ENCODE results near the gene COL13A1.

COL13A1 gene

DNA sequence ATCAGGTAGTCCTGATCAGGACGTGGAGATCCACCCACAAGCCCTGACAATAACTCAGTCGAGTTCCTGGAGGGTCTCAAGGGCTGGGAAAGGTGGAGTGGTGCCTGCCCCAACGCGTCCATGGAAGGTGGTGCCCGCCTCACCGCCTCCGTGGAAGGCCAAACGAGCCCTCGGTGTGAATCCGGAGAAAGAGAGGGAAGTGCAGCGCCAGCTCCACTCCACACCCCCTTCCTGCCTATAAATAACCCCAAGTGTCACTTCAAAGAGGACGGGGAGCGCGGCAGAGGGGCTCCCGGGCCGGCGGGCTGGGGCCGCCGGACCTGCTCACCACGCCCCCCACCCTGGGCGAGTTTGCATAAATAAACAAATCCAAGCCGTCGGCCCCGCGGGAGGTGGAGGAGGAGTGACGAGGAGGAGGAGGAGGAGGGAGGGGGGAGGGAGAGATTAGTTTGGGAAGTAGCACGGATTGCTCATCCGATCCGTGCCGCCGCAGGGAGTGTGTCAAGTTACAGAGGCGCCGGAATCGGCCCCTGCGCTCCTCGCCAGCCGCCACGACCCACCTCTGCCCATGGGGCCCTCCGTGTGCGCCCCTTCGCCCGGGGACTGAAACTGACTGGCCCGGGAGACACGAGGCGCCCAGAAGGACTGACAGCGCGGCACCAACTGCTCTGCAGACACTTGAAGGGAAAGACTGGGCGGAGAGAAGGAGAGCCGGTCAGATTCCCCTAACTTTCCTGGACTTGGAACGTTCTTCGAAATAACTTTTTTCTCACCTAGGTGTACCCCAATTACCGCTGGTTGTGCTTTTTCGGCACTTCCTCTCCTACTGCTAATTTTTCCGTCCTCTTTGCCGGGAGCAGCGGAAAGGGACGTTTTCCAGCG lies at the start of gene COL13A1:
Gene COL13A1, plus strand, starts transcription at position 473 of the 882 bp plus-strand sequence. CDS start 518 bp downstream, outside the sequence.
- DNase-seq: peak; percentile 70

DNA sequence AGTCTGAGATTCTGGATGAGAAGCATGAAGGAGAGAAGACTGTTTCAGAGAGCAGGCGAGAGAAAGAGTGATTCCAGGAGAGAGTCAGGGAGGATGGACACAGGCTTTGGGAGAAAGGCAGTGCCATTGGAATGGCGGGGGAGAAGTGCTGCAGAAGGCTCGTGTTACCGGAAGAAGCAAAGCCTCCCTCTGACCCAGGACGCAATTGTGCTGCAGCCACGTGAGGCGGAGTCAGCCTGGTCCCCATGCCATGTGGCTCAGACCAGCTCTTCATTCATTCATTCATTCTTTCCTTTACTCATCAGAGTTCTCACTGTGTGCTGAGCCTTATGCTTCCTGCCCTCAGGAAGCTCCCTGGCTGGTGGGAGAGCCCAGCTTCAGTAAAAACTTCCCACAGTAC lies 49.2 kb upstream of the COL13A1 start:
- DNase-seq: no peak

DNA sequence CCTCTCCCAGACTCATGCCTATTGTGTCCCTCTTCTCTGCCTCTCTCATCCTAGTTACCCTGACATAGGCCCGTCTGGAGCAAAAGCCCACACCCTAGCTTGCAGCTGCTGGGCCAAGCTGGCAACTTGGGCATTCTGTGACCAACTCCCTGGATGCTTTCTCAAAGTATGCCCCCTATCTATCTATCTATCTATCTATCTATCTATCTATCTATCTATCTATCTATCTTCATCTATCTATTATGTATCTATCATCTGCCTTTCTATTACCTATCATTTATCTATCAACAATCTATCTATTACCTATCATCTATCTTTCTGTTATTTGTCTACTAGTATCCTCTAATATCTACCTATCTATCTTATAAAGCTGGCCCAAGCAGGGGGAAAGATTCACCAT lies 45.4 kb upstream of the COL13A1 start:
- no peak for DNase-seq

DNA sequence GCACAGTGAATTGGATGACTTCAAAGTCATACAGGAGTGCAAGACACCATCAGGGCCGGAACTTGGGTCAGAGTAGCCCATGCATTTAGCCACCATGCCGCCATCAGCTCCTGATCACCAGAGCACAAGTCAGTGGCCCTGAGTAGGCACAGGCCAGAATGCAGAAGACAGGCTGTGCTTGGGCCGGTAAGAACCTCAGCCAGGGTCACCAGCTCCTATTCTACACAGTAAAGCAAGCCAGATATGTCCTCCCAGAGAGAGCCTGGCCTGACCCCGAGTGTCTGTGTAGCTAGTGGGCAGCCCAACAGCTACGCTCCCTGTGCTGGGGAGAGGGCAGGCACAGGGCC lies 44.5 kb upstream of the COL13A1 start:
- DNase-seq: no peak

DNA sequence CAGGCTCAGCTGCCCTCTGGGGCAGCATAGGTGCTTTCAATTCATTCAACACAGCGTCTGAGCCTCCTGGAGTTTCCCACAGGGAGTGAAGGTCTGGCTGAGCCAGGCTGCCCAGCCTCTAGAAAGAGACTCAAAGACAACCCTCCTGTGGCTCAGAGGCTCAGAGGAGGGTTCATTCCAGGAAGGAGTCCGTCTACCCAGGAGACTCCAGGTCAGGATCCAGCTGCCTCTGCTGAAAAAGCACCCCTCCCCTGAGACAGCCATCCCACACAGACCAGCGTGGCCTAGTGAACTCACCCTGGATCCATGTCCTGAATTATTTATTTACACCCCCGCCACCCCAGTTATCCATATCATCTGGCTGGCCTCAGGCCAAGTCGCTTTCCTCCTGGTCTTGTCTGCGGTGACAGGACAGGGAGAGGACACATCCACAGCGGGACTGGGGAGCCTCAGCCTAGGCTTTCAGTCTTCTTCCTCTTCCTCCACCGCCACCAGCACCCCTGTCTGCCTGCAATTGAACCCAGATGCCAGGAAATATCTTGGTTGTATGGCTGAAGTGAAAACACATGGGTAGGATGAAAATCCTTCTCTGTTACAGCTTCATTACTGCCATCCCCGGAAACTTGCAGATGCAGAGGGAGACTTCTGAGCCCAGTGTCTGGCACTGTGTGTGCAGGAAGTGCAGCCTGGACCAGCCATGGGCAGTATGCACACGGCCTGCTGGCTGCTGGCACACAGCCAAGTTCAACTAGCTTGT lies 44.0 kb upstream of the COL13A1 start:
- DNase-seq: peak; percentile 88

DNA sequence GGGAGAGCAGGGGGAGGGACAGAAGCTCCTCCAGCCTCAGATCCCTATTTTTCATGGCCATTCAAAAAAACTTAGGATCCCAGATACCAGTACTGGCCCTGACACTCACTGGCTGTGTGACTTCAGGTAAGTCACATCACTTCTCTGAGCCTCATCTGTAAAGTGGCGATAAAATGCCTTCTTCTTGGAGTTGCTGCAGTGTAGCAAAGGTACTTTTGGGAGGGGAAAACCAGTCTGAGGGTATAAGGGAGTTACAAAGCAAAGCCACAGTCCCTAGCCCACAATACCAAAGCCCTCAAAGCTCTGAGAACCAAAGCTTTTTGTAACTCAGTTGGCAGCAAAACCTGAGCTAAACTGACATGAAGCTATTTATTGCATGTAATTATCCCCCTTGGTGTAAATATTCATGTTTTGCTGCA lies 43.4 kb upstream of the COL13A1 start:
- DNase-seq: no peak

DNA sequence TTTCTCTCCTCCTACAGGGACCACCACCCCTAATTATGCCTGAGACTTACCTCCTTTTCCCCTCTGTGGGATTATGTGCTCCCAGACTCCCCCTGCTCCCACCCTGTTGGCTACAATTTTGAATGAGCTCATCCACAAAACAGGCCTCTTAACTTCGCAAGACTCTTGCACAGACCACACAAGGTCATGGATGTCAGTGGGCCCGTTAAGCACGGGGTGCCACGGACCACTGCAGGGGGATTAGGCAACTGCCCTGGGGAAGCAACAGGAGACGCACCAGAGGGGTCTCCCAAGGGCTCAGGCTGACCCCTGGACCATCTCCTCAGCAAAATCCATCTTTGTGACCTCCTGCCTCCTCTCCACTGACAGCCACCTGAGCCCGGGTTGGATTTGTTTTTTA lies 42.1 kb upstream of the COL13A1 start:
- DNase-seq: peak; percentile 36

DNA sequence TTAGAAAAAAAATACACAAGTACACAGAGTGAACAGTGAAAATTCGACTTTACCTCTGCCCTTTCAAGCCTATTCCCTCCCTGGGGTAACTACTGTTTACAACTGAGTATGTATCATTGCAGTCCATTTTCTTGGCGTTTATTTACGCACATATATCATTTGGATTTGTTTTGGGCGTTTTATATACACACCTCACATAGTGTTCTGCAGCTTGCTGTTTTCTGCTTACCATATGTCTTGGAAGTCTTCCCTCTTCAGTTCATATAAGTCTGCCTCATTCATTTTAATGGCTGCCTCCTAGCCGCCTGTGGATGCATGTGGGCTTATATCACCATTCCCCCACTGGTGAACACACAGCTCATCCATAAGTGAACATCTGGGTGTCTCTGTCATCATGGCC lies 41.6 kb upstream of the COL13A1 start:
- DNase-seq: peak; percentile 57

DNA sequence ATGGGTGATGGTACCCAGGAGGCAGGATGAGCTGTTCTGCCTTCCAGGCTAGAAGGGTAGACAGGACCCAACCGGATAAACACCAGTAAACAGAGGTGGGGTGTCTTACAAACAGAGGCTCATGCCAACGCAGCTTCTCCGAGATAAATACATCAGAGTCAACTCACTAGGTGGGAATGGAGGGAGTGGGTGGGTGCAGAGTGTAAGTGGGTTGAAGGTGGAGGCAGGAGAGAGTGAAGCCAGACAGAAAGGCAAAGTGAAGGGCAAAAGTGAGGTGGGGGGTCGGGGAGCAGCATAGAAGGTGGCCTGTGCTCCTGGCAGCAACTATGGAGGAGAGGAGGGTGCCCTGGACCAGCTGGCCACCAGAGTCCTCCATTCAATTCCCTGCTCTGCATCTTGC lies 40.4 kb upstream of the COL13A1 start:
- no peak for DNase-seq

DNA sequence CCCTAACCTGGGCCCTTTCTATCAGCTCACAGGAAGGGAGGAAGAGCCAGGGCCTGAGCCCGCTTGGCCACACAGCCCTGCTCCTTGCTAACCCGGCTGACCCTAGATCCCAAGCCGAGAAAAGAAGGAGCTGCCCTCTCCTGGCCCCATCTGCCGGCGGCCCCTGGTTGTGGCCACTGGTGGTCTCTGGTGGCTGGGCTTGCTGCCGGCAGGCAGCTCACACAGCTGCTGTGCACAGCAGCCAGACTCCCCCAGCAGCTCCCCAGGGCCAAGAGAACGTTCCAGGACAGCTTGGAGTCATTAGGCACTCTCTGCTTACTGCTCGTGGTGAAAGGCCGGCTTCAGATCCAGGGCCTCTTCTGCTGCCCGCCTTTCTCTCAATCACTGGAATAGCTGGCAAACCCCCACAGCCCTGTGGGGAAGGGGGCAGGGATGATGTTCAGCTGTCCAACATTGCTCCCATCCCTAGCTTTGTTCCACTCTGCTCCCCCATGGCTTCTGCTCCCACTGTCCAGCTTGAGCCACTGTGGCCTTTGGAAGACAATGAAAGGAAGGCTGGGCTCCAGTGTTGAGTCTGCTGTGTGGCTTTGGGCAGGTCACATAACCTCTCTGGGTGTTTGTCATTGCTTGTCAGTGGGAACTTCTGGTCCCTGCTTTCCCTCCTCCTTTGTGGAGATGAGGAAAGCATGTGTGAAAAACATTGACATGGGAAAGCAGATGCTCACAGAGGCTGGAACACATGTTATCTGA lies 35.4 kb upstream of the COL13A1 start:
- DNase-seq: peak; percentile 81

DNA sequence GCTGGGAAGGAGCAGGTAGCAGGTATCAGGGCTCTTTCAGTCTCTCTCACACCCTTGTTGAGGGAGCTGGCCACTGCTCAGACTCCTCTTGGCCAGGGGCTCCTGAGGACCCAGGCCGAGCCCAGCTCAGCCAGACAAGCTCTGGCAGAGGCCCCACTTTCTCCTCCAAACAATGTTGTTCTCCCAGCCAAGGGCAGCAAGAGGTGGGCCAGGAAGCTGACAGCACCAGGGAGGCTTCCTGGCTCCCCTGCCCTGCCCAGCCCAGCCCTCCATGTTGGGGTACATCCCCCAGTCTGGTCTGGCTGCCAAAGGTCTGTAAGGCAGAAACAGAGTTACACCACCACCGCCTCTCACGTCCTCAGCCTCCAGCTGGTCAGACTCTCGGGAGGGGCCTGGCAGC lies 33.9 kb upstream of the COL13A1 start:
- DNase-seq: no peak

DNA sequence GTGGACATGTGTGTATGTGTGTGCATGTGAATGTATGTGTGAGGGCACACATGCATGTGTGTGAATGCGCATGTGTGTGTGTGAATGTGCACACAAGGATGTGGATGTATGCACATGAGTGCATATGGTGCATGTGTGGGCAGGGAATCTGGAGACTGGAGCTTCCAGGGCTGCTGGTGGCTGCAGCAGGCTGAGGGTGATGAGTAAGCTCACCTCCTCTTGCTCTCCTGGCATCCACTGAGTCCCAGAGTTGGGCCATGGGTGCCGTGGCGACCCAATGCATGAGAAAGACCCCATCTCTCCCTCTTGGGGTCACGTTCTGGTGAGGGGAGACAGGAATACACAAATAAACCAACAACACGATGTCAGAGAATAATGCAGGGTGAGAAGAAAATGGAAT lies 33.3 kb upstream of the COL13A1 start:
- DNase-seq: no peak

DNA sequence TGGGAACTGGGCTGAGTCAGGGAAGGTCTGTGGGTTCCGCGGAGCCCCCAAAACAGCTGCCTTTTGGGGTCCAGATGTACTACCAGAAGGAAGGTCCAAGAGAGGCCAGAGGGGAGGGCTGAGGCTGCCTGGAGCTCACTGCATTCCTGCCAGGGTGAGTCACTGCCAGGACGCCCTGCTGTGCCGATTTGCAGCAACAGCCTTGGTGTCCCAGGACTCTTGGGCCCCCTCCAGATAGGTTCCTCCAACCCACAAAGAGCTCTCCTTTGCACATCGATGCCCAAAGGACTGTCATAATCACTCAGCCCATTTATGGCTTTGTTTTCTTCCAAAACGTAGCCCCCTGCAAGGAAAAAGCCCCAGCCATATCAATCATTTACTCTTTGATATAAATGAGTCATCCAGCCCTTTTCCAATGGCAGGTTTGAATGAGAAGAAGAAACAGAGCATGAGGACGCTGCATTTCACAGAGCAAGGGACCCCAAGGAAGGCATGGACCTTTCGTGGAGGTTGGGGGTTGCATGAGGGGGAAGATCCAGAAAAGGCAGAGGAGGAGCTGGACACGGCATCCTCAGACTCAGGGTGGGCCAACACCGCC lies 32.2 kb upstream of the COL13A1 start:
- DNase-seq: peak; percentile 93

DNA sequence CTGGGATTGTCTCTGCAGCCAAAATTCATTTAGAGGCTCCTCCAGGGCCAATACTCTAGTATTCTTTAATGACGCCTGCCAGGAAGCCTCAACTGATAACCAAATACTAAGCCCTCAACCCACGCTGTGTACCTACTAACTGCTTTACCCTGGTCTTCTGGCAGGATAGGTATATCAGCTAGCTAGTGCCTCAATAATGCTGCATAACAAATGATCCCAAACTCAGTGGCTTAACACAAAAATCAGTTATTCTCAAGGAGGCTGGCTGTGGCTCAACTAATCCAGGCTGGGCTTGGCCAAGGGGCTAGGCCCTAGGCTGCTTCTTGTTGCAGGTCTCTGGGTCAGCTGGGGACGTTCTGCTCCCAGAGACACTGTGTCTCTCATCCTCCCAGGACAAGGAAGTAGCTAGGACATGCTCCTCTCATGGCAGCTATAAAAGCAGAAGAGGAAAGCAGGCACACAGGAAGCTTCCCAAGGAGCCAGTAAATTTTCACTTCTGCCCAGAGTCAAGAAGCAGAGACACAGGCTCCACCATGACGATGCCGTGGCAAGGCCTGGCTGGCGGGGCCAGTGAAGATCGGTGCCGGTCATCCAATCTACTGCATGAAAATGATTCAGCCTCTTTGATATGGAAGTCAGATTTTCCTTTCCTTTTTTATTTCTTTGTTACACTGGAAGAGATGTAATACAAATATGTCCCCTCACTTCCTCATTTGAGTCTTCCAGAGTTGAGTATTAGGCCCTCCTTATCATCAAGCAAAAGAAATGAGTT lies 28.6 kb upstream of the COL13A1 start:
- DNase-seq: no peak

DNA sequence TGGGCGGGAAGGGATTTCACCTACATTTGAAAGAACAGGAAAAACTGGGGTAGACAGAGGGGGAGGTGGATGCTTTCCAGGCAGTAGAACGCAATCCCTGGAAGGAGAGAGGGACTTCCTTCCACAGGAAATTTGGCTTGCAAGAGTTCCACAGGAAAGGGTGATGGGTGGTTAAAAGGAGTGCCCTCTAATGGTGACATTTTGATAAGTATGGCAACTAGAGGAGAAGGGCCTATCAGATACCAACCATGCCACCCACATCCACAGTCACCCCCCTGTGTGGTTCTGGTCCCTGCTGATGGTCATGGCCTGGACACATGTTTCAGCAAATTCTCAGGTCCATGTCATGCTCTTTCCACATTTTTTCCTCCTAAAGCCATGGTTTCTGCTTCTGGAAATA lies 27.1 kb upstream of the COL13A1 start:
- no peak for DNase-seq

DNA sequence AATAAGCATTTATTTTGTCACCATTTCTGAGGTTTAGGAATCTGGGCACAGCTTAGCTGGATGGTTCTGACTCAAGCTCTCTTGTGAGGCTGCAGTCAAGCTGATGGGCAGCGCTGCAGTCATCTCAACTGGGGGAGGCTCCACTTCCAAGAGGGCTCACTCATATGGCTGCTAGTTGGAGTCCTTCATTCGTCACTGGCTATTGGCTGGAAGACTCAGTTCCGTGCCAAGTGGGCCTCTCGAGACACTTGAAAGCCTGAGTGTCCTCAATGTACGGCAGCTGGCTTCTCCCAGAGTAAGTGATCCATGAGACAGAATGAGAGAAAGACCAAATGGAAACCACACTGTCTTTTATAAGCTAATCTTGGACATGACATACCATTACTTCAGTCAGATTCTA lies 21.6 kb upstream of the COL13A1 start:
- no peak for DNase-seq

DNA sequence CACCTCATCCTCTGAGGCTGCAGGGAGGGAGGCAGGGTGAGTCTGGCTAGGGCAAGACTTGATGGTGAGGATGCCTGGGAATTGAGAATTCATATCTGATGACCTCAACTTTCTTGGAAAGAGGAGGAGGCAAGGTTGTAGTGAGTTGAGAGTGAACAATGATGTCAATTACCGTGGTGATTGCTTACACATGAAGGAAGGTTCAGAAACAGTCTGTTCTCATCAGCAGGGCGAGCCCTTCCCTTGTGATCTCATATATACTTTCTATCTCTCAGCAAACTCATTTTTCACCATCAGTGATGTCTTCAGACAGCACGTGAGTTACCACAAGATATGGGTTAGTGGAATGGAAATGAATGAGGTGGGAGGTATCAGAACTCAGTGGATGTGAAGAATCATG lies 20.1 kb upstream of the COL13A1 start:
- no peak for DNase-seq

DNA sequence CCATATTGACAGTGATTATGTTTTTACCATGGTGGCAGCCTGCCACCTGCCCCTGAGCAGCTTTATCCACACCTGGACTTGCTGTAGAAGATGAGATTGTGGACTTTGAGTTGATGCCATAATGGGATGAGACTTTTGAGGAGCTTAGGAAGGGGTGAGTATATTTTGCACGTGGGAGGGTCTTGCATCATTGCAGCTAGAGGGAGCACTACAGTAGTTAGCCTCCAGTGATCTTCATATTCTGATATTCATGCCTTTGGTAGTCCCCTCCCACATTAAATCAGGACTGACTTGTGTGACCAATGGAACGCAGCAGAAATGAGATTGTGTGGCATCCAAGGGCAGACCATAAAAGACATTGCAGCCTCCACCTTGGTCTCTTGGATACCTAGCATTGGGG lies 18.2 kb upstream of the COL13A1 start:
- DNase-seq: no peak

DNA sequence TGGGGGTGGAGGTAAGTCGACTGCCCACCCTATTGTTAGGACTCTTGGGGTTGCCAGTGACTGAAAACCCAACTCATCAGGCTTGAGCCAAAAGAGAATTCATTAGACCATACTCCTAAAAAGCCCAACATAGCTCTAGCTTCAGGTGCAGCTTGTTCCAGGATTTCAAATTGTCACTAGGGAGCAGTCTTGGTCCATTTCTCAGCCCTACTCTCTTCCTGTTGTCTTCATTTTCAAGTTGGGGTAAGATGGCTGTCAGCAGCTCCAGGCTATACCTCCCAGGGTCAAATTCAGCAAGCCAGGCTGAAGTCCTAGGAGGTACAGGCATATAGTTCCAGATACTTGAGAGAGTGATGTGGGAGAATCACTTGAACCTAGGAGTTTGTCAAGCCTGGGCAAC lies 14.9 kb upstream of the COL13A1 start:
- DNase-seq: peak; percentile 53

DNA sequence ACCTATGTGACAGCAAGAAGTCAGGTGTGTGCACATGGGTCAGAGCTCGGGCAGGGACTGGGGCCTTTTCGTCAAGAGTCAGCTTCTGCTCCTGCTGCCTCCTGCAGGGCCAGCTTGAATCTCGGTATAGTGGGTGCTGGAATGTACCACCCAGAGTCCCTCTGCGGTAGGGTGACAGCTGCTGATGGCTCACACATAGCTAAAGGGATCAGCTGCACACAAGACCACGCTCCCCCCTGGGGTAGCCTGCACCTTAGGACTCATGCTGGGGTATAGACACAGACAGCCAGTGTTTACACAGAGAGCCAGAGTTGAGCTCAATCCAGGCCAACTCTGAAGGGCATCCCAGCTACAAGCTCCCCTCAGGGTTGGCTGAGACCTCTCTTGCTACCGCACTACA lies 14.0 kb upstream of the COL13A1 start:
- DNase-seq: no peak

DNA sequence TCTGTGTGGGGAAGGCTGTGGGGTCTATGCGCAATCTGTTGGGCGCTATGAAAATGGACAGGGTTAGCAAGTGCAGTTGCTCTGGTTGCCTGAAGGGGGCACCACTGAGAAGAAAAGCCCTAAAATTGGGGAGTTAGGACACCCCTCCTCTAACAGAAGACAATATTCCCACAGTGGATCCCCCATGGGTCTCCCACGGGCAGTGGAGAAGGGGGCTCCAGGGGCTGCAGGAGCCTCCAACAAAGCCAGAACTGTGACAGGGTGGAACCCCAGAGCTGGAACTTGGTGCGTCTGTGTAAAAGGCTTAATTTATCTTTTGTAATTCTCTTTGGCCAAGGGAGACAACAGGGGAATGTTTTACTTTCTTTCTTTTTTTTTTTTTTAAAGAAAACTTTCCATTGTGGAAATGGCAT lies 12.5 kb upstream of the COL13A1 start:
- DNase-seq: no peak

DNA sequence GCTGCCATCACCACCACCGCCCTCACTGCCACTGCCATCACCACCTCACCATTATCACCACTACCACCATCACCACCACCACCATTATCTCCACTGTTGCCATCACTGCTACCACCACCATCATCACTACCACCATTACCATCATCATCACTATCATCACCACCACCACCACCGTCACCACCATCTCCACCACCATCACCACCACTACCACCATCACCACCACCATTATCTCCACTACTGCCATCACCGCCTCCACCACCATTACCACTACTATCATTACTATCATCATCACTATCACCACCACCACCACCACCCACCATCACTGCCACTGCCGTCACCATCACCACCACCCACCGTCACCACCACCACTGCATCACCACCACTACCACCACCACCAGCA lies 9.9 kb upstream of the COL13A1 start:
- DNase-seq: no peak

Data from fibroblast of upper back skin (primary cell).